ENCODE data around the gene TBC1D20. TPM values are rescaled to one million over a fixed set of nuclear protein-coding genes. Genes with fewer than 3 reads are reported as not detected.

The TBC1D20 gene
- total and polyA plus RNA-seq, 2 of the 4 experiments (the other 2 are of a cell fraction): 39.1 to 42.8 TPM

DNA sequence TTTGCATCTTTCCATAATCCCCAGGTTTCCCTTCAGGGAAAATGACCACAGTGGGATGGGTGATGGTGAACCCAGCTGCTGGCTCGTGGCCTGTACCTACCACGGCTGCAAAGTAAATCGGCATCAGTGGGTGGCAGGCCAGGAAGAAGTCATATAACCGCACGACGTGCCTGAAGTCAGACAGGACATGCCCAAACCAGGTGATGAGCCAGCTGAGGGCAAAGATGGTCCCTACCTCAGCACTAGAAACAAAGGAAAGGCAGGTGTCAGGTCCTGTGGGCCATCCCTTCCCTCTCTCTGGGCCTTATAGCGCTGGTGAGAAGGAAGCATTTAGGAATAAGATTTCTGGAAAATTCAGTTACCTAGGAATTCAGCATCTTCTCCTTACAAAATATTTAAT lies 22.2 kb downstream of the TBC1D20 start:
- in situ Hi-C loops (cut with MboI; ENCODE audit: low sequenced_read_pairs): no loop called here
- Histone ChIP-seq H3K4ac (ENCODE audit: low read depth, low read length) (no peak overlapping the region), H4K20me1 (ENCODE audit: insufficient read depth, low read length) (peaks cover 19% of the 10 kb centered on the region), H3K4me1 (ENCODE audit: control insufficient read depth, insufficient read depth, low read length) (peaks cover 3% of the 10 kb centered on the region; the same call in 1 of the 2 replicates), H3K56ac (ENCODE audit: extremely low read depth, insufficient read depth, low read length) (no peak overlapping the region), H3K23ac (ENCODE audit: low read depth, low read length) (no peak overlapping the region), H3K4me2 (ENCODE audit: low read depth, low read length) (no peak overlapping the region), H2AK9ac (replicated peaks; ENCODE audit: low read depth, low read length, poor library complexity) (no peak overlapping the region), H2AFZ (replicated peaks; ENCODE audit: low read length, poor library complexity) (no peak overlapping the region), H3K9me3 (ENCODE audit: control insufficient read depth, insufficient read depth, low read length) (no peaks in the 10 kb centered on the region), H3K27ac (ENCODE audit: insufficient read depth, low read length) (no peak overlapping the region), H3K79me1 (ENCODE audit: low read depth in 1 of 2, low read length in 2 of 2) (peaks cover 15 to 47% of the 10 kb centered on the region in 2 experiments), H3K36me3 (ENCODE audit: control insufficient read depth, insufficient read depth, low read length) (peaks cover 71% of the 10 kb centered on the region), H4K8ac (ENCODE audit: low read depth in 2 of 2, low read length in 2 of 2) (no peak overlapping the region), H3K14ac (replicated peaks; ENCODE audit: low read depth, low read length) (no peak overlapping the region), H3K9ac (ENCODE audit: low read depth, low read length) (no peak overlapping the region), H3K4me3 (ENCODE audit: insufficient read depth, low read depth, low read length) (no peak overlapping the region), H3K27me3 (ENCODE audit: control insufficient read depth, insufficient read depth, low read length) (no peaks in the 10 kb centered on the region), H2BK15ac (ENCODE audit: low read depth, low read length) (no peak overlapping the region), H2AK5ac (ENCODE audit: low read depth, low read length) (no peak overlapping the region), H4K91ac (ENCODE audit: insufficient read depth, low read depth, low read length) (no peak overlapping the region), H2BK5ac (ENCODE audit: low read depth, low read length, poor library complexity, severe bottlenecking) (no peak overlapping the region), H2BK20ac (ENCODE audit: low read depth, low read length) (no peak overlapping the region), H3K18ac (ENCODE audit: low read depth, low read length) (no peak overlapping the region), H3K9me1 (ENCODE audit: insufficient read depth, low read length) (peaks cover 11% of the 10 kb centered on the region), H2BK120ac (ENCODE audit: low read depth, low read length) (no peak overlapping the region), H4K5ac (ENCODE audit: low read depth, low read length) (no peak overlapping the region)
- ChIA-PET CTCF (no interaction called here), POLR2A (ENCODE audit: unreplicated experiment) (no interaction called here)
- TF ChIP-seq CHD1 (IDR thresholded peaks at IDR 0.05; ENCODE audit: low read depth, low read length) (no peak), SMC3 (IDR thresholded peaks at IDR 0.05; ENCODE audit: low read depth, low read length) (no peak), FOS (IDR thresholded peaks at IDR 0.05; ENCODE audit: low read depth, low read length) (no peak)
- dilution Hi-C loops (cut with HindIII; ENCODE audit: low sequenced_read_pairs, unreplicated experiment): no loop called here
- no TSS peak for BruUV-seq (replicated peaks)
- WGBS, 2 experiments (ENCODE audit: extremely low coverage in 2 of 2, insufficient read length in 1 of 2): 95% methylated on average over 3 of the region's 7 CpGs; no CpG with 5 or more reads in 1 of the 2 experiments
- ATAC-seq (ENCODE audit: low read depth) (no peak), DNase-seq (no peak)
- intact Hi-C loops (cut with micrococcal nuclease): no loop called here

Data from IMR-90 (cell line).